Measurements from ENCODE around the gene CCBE1.

- TF ChIP-seq POLR2AphosphoS5 (IDR thresholded peaks at IDR 0.05), result no peak
- no peak for TF ChIP-seq CTCF (IDR thresholded peaks at IDR 0.05 in 8 of 11, conservative IDR thresholded peaks at IDR 0.05 in 3 of 11)
- TF ChIP-seq POLR2A (IDR thresholded peaks at IDR 0.05), result no peak
Observed at GRCh38 chr18:59549503-59550173, 147.6 kb downstream of the CCBE1 start.
